Measurements from ENCODE around the gene PRKCA. TPM values are rescaled to one million over a fixed set of nuclear protein-coding genes. Genes with fewer than 3 reads are reported as not detected.
"Not testable (repeated sequence)": the region's sequence is repeated elsewhere in the genome, so short reads cannot be mapped to it uniquely, and the experiment has no call there.

Gene PRKCA
- total RNA-seq, 1 experiment from 2014 or later, result 36.1 TPM

GRCh38 chr17:66355510-66355909 lies 53.1 kb downstream of the PRKCA start:
- DNase-seq (ENCODE audit: low read depth in 1 of 2, low spot score in 2 of 2), result no peak
- no peaks in the 10 kb centered on the region for H3K27me3 ChIP-seq (replicated peaks)
- peaks cover 51% of the 10 kb centered on the region for H3K4me1 ChIP-seq (replicated peaks)
- no peak overlapping the region for H3K27ac ChIP-seq
- no peaks in the 10 kb centered on the region for H3K36me3 ChIP-seq
- no peak overlapping the region for H3K4me3 ChIP-seq
- H3K9me3 ChIP-seq (replicated peaks), result no peaks in the 10 kb centered on the region

DNA sequence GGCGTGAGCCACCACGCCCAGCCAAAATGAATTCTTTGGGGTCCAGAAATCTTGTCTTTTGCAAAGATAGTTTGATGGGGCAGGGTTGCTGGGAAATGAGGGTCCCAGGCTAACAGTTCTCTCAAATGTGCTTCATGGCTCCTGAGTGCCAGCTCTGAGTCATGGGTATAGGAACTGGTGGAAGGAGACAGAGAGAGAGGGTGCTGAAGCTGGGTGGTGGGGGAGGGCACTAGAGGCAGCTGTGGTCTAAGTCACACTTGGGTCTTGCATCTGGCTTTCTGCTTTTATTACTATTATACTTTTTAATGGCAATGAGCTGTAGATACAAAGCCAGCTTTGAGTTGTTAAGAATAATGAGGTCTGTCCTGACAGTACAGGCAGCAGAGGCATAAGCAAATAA lies 54.6 kb downstream of the PRKCA start:
- Histone ChIP-seq H3K27ac (no peak overlapping the region), H3K9me3 (replicated peaks) (no peaks in the 10 kb centered on the region)
- no peak for DNase-seq (ENCODE audit: low read depth in 1 of 2, low spot score in 2 of 2)

GRCh38 chr17:66359351-66359750 lies 56.9 kb downstream of the PRKCA start:
- Histone ChIP-seq H3K9me3 (replicated peaks) (no peaks in the 10 kb centered on the region), H3K4me1 (replicated peaks) (peaks cover 35% of the 10 kb centered on the region), H3K36me3 (no peaks in the 10 kb centered on the region), H3K4me3 (no peak overlapping the region), H3K27me3 (replicated peaks) (no peaks in the 10 kb centered on the region), H3K27ac (no peak overlapping the region)
- DNase-seq (ENCODE audit: low read depth in 1 of 2, low spot score in 2 of 2), result peak in 1 of 2 experiments; percentile 48

More for the DNA sequence above, 54.6 kb downstream of the PRKCA start:
- no peak overlapping the region for H3K4me3 ChIP-seq
- peaks cover 51% of the 10 kb centered on the region for H3K4me1 ChIP-seq (replicated peaks)
- no peaks in the 10 kb centered on the region for H3K27me3 ChIP-seq (replicated peaks)
- H3K36me3 ChIP-seq, result no peaks in the 10 kb centered on the region

DNA sequence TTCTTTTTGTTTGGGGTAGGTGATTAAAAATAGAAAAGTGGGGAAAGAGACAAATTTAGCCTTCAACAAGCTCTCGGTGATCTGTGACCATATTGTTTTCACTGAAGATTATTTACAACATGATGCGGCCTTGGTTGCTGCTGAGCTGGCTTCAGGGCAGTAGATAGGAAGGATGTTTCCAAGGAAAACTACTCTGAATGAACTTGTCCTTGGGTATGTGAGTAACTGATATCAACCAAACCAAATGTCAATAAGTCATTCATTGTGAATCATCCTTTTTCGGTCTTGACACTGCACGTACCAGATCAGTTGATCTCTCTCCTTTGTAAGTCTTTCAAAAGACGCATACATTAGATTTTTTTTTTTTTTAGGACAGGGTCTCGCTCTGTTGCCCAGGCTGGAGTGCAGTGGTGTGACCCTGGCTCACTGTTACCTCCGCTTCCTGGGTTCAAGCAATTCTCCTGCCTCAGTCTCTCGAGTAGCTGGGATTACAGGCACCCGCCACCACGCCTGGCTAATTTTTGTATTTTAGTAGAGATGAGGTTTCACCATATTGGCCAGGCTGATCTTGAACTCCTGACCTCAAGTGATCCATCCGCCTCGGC lies 58.6 kb downstream of the PRKCA start:
- H3K4me3 ChIP-seq; H3K27ac ChIP-seq; H3K27me3 ChIP-seq (replicated peaks); H3K36me3 ChIP-seq; DNase-seq (ENCODE audit: low read depth in 1 of 2, low spot score in 2 of 2); H3K9me3 ChIP-seq (replicated peaks): not testable (repeated sequence)
- H3K4me1 ChIP-seq (replicated peaks), result peaks cover 23% of the 10 kb centered on the region

GRCh38 chr17:66364508-66364907 lies 62.1 kb downstream of the PRKCA start:
- no peak for DNase-seq (ENCODE audit: low read depth in 1 of 2, low spot score in 2 of 2)
- no peaks in the 10 kb centered on the region for H3K27me3 ChIP-seq (replicated peaks)
- H3K9me3 ChIP-seq (replicated peaks), result no peaks in the 10 kb centered on the region
- no peak overlapping the region for H3K4me3 ChIP-seq
- H3K36me3 ChIP-seq, result no peaks in the 10 kb centered on the region; the same call in 1 of the 2 replicates
- peaks cover 6% of the 10 kb centered on the region for H3K4me1 ChIP-seq (replicated peaks)
- no peak overlapping the region for H3K27ac ChIP-seq

DNA sequence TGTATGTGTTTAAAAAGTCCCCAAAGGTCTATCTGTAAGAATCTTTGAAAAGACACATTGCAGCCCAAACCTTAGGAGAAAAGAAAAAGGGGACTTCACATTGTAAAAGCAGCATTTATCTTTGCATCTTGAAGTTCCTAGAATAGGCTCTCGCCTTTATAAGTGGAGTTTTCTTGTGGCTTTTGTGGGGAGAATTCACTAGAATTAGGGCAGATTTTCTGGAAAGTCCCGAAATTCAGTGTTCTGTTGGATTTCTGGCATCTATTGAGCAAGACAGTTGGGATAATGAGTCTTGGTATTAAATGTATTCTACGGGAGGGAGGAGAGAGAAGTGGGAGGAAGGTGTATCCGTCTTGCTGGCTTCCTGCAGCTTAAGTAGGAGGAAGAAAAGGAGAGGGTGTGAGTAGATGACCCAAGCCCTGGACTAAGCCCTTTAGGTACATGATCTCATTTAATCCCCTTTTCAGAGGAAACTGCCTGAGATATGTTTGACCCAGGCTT lies 62.6 kb downstream of the PRKCA start:
- H3K27me3 ChIP-seq (replicated peaks), result no peaks in the 10 kb centered on the region
- no peaks in the 10 kb centered on the region; the same call in 1 of the 2 replicates for H3K36me3 ChIP-seq
- H3K4me1 ChIP-seq (replicated peaks), result peaks cover under 1% of the 10 kb centered on the region
- H3K9me3 ChIP-seq (replicated peaks), result no peaks in the 10 kb centered on the region
- no peak overlapping the region for H3K27ac ChIP-seq
- no peak for DNase-seq (ENCODE audit: low read depth in 1 of 2, low spot score in 2 of 2)
- no peak overlapping the region for H3K4me3 ChIP-seq

GRCh38 chr17:66365903-66366302 lies 63.5 kb downstream of the PRKCA start:
- no peak overlapping the region for H3K27ac ChIP-seq
- no peaks in the 10 kb centered on the region; the same call in 1 of the 2 replicates for H3K36me3 ChIP-seq
- H3K4me3 ChIP-seq, result no peak overlapping the region
- no peak for DNase-seq (ENCODE audit: low read depth in 1 of 2, low spot score in 2 of 2)
- H3K27me3 ChIP-seq (replicated peaks), result no peaks in the 10 kb centered on the region
- no peaks in the 10 kb centered on the region for H3K4me1 ChIP-seq (replicated peaks)
- H3K9me3 ChIP-seq (replicated peaks), result no peaks in the 10 kb centered on the region

DNA sequence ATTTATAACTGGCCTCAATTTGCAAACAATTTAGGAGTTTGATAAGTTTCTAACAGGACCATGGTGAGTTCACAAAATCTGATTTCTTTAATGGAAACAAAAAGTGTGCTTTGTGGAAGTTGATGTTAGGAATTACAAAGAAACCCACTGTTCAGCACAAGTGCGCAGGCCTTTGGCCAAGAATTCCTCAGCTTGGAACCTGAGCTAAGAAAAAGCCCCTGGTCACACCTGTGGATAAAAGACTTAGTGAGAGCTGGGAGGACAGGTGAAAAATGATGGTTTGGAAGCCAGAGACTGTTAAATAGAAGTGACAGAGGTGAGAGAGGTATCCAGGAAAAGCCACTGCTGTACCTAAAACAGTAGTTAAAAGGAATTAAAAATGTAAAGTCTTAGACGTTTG lies 64.7 kb downstream of the PRKCA start:
- Histone ChIP-seq H3K4me1 (replicated peaks) (no peaks in the 10 kb centered on the region), H3K27ac (no peak overlapping the region), H3K4me3 (no peak overlapping the region), H3K9me3 (replicated peaks) (no peaks in the 10 kb centered on the region), H3K36me3 (no peaks in the 10 kb centered on the region; the same call in 1 of the 2 replicates), H3K27me3 (replicated peaks) (no peaks in the 10 kb centered on the region)
- DNase-seq (ENCODE audit: low read depth in 1 of 2, low spot score in 2 of 2), result no peak

GRCh38 chr17:66369830-66370229 lies 67.4 kb downstream of the PRKCA start:
- Histone ChIP-seq H3K27ac (no peak overlapping the region), H3K36me3 (no peaks in the 10 kb centered on the region; the same call in 1 of the 2 replicates)
- DNase-seq (ENCODE audit: low read depth in 1 of 2, low spot score in 2 of 2), result no peak

GRCh38 chr17:66371561-66371960 lies 69.1 kb downstream of the PRKCA start:
- H3K27ac ChIP-seq, result no peak overlapping the region
- no peaks in the 10 kb centered on the region for H3K9me3 ChIP-seq (replicated peaks)
- H3K4me1 ChIP-seq (replicated peaks), result no peaks in the 10 kb centered on the region
- no peak overlapping the region for H3K4me3 ChIP-seq
- no peaks in the 10 kb centered on the region for H3K27me3 ChIP-seq (replicated peaks)
- DNase-seq (ENCODE audit: low read depth in 1 of 2, low spot score in 2 of 2), result no peak
- no peaks in the 10 kb centered on the region for H3K36me3 ChIP-seq

More at GRCh38 chr17:66369830-66370229, 67.4 kb downstream of the PRKCA start:
- no peaks in the 10 kb centered on the region for H3K27me3 ChIP-seq (replicated peaks)
- no peaks in the 10 kb centered on the region for H3K9me3 ChIP-seq (replicated peaks)
- no peak overlapping the region for H3K4me3 ChIP-seq
- H3K4me1 ChIP-seq (replicated peaks), result no peaks in the 10 kb centered on the region

GRCh38 chr17:66372182-66372581 lies 69.8 kb downstream of the PRKCA start:
- Histone ChIP-seq H3K36me3 (no peaks in the 10 kb centered on the region), H3K9me3 (replicated peaks) (no peaks in the 10 kb centered on the region), H3K27me3 (replicated peaks) (no peaks in the 10 kb centered on the region), H3K4me3 (no peak overlapping the region), H3K27ac (no peak overlapping the region), H3K4me1 (replicated peaks) (no peaks in the 10 kb centered on the region)
- no peak for DNase-seq (ENCODE audit: low read depth in 1 of 2, low spot score in 2 of 2)

DNA sequence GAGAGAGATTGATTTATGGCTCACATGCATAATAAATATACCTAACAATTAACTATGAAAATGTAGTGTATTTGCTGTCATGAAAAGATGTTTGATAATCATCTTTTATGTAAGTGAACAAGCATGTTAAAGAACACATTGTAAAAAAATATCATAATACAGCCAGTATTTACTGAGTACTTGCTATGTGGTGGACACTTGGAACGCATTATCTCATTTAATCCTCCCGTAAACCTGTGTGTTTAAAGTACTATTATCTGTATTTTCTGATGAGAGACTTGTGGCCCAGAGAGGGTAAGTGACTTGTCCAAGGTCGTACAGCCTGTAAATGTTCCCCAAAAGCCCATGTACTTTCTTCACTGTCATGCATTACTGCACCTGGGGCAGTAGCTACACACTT lies 70.7 kb downstream of the PRKCA start:
- Histone ChIP-seq H3K9me3 (replicated peaks) (no peaks in the 10 kb centered on the region), H3K27me3 (replicated peaks) (no peaks in the 10 kb centered on the region), H3K4me1 (replicated peaks) (no peaks in the 10 kb centered on the region), H3K4me3 (no peak overlapping the region), H3K27ac (no peak overlapping the region), H3K36me3 (no peaks in the 10 kb centered on the region)
- DNase-seq (ENCODE audit: low read depth in 1 of 2, low spot score in 2 of 2), result no peak

- Histone ChIP-seq H3K27ac (no peak overlapping the region), H3K4me3 (no peak overlapping the region), H3K4me1 (replicated peaks) (no peaks in the 10 kb centered on the region), H3K36me3 (no peaks in the 10 kb centered on the region), H3K27me3 (replicated peaks) (no peaks in the 10 kb centered on the region), H3K9me3 (replicated peaks) (no peaks in the 10 kb centered on the region)
- no peak for DNase-seq (ENCODE audit: low read depth in 1 of 2, low spot score in 2 of 2)
These were observed 71.8 kb downstream of the PRKCA start for GRCh38 chr17:66373944-66374817.

GRCh38 chr17:66375121-66375520 lies 72.7 kb downstream of the PRKCA start:
- Histone ChIP-seq H3K36me3 (no peaks in the 10 kb centered on the region), H3K9me3 (replicated peaks) (no peaks in the 10 kb centered on the region), H3K4me1 (replicated peaks) (no peaks in the 10 kb centered on the region), H3K27me3 (replicated peaks) (no peaks in the 10 kb centered on the region), H3K27ac (no peak overlapping the region), H3K4me3 (no peak overlapping the region)
- no peak for DNase-seq (ENCODE audit: low read depth in 1 of 2, low spot score in 2 of 2)

Measured in SJSA1 (cell line).